CD14-positive monocyte (primary cell): Measurements from ENCODE around the gene TRAPPC4. TPM values are rescaled to one million over a fixed set of nuclear protein-coding genes. Genes with fewer than 3 reads are reported as not detected.

Source experiments
- DNase-seq, 3 donors: peaks; one replicate each; pipeline ENCODE4 v3.0.0-alpha.2; 2011 to 2022
- H2AFZ ChIP-seq: 2 replicates; pipeline ENCODE4 v1.6.0; 2012; ENCODE audit warnings: mild to moderate bottlenecking, low read depth, low read length, inconsistent platforms; ENCODE audit not compliant: insufficient read depth, poor library complexity, severe bottlenecking
- H3K27ac ChIP-seq, 2 donors: 1 replicate in 1 of 2; 2 replicates in 1 of 2; pipeline ENCODE4 v1.5.1; 2012 to 2013; ENCODE audit warnings: low read length in 2 of 2, control low read depth in 1 of 2, inconsistent platforms in 1 of 2, low read depth in 1 of 2, mild to moderate bottlenecking in 1 of 2
- H3K27me3 ChIP-seq, 2 donors: one replicate each; pipeline versions ENCODE4 v1.6.0 to v1.6.1; 2011 to 2013; ENCODE audit warnings: low read length in 2 of 2; ENCODE audit not compliant: control insufficient read depth in 2 of 2, insufficient read depth in 2 of 2
- H3K36me3 ChIP-seq, 2 donors: replicated peaks in 1 of 2; 1 replicate in 1 of 2; 2 replicates in 1 of 2; pipeline versions ENCODE4 v1.5.1 to v1.6.1; 2012 to 2013; ENCODE audit warnings: low read length in 2 of 2, control low read depth in 1 of 2, inconsistent platforms in 1 of 2, mild to moderate bottlenecking in 1 of 2; ENCODE audit not compliant: insufficient read depth in 2 of 2, control insufficient read depth in 1 of 2
- H3K4me1 ChIP-seq, 2 donors: 1 replicate in 1 of 2; 2 replicates in 1 of 2; pipeline versions ENCODE4 v1.5.1 to v1.6.1; 2012 to 2013; ENCODE audit warnings: low read length in 2 of 2, control low read depth in 1 of 2, inconsistent platforms in 1 of 2, mild to moderate bottlenecking in 1 of 2, moderate library complexity in 1 of 2; ENCODE audit not compliant: insufficient read depth in 2 of 2, control insufficient read depth in 1 of 2
- H3K4me2 ChIP-seq: replicated peaks from 2 replicates; pipeline ENCODE3; 2012; ENCODE audit warnings: low read length, moderate library complexity, mild to moderate bottlenecking; ENCODE audit not compliant: poor library complexity, severe bottlenecking; ENCODE audit errors: extremely low read depth
- H3K4me3 ChIP-seq, 3 experiments: fragments of 200-600 bp in 1 of 3; sonication (generic) in 1 of 3; replicated peaks in 1 of 3; 1 replicate in 2 of 3; 2 replicates in 1 of 3; pipeline ENCODE4 v1.5.1; 2011 to 2013; ENCODE audit warnings: low read length in 3 of 3, mild to moderate bottlenecking in 3 of 3, control low read depth in 2 of 3, low read depth in 2 of 3, inconsistent platforms in 1 of 3, moderate library complexity in 1 of 3
- H3K79me2 ChIP-seq: 2 replicates; pipeline ENCODE4 v1.6.0; 2012; ENCODE audit warnings: mild to moderate bottlenecking, control low read depth, inconsistent platforms, low read length, moderate library complexity; ENCODE audit not compliant: insufficient read depth
- H3K9ac ChIP-seq: 2 replicates; pipeline ENCODE4 v1.6.0; 2017; ENCODE audit warnings: low read length, mild to moderate bottlenecking; ENCODE audit not compliant: insufficient read depth, poor library complexity, severe bottlenecking
- H3K9me3 ChIP-seq, 2 donors: replicated peaks in 1 of 2; 1 replicate in 1 of 2; 2 replicates in 1 of 2; pipeline versions ENCODE4 v1.5.1 to v1.6.1; 2012 to 2013; ENCODE audit warnings: low read length in 2 of 2, control low read depth in 1 of 2; ENCODE audit not compliant: control insufficient read depth in 1 of 2, insufficient read depth in 1 of 2
- H4K20me1 ChIP-seq: 2 replicates; pipeline ENCODE4 v1.6.0; 2012; ENCODE audit warnings: mild to moderate bottlenecking, low read length, control low read depth, moderate library complexity; ENCODE audit not compliant: insufficient read depth
- H3K27ac Mint-ChIP-seq, 7 donors: one replicate each; pipeline ENCODE4 v1.8.0; 2020; ENCODE audit warnings: mild to moderate bottlenecking in 7 of 7, mixed read lengths in 7 of 7, moderate library complexity in 6 of 7, inconsistent platforms in 2 of 7
- H3K27me3 Mint-ChIP-seq, 3 donors: one replicate each; pipeline ENCODE4 v1.8.0; 2021 to 2022; ENCODE audit warnings: low read depth in 3 of 3, mild to moderate bottlenecking in 3 of 3, mixed read lengths in 3 of 3, moderate library complexity in 3 of 3, inconsistent platforms in 1 of 3
- H3K36me3 Mint-ChIP-seq, 2 donors: one replicate each; pipeline ENCODE4 v1.8.0; 2020; ENCODE audit warnings: mixed read lengths in 2 of 2, inconsistent platforms in 1 of 2, mild to moderate bottlenecking in 1 of 2
- H3K4me1 Mint-ChIP-seq: one replicate; pipeline ENCODE4 v1.8.0; 2020; ENCODE audit warnings: mild to moderate bottlenecking, mixed read lengths
- H3K4me3 Mint-ChIP-seq, 2 donors: one replicate each; pipeline ENCODE4 v1.8.0; 2020; ENCODE audit warnings: mild to moderate bottlenecking in 2 of 2, mixed read lengths in 2 of 2, moderate library complexity in 1 of 2
- H3K9me3 Mint-ChIP-seq, 7 donors: one replicate each; pipeline ENCODE4 v1.8.0; 2020 to 2022; ENCODE audit warnings: mixed read lengths in 7 of 7, mild to moderate bottlenecking in 6 of 7, moderate library complexity in 6 of 7, inconsistent platforms in 2 of 7
- WGBS: methylation state at CpG from one replicate; pipeline ENCODE4 v1.1.5; 2013; ENCODE audit warnings: missing lambda C conversion rate; ENCODE audit not compliant: insufficient coverage; 5-methylcytosine and 5-hydroxymethylcytosine counted together
- intact Hi-C, 2 donors: fragments of 100-400 bp; cut with micrococcal nuclease; formaldehyde crosslinking; loops; one replicate each; pipeline versions ENCODE4 v1.15.0 to v1.15.1; 2023
- polyA plus RNA-seq, 3 donors: library from polyadenylated mRNA; depleted of rRNA in 1 of 3; unstranded in 2 of 3; stranded (reverse) in 1 of 3; fragments of 300-500 nt in 2 of 3; fragments of >200 nt in 1 of 3; fragmentation: Illumina TruSeq in 2 of 3; gene quantifications; 1 replicate in 2 of 3; 2 replicates in 1 of 3; pipeline ENCODE4 v1.2.3, GENCODE V29; 2012 to 2021
- TF ChIP-seq, protein P1 (sequence below): fragments of 200-600 bp; IDR thresholded peaks from one replicate; pipeline ENCODE4 v1.8.0; 2022; ENCODE audit warnings: antibody characterized with exemption, mild to moderate bottlenecking

The TRAPPC4 gene
- polyA plus RNA-seq, 3 donors = 46.9 to 54.5 (median 50.0) TPM

- peaks cover 0 to 5% (median 0%) of the 10 kb centered on the region in 3 donors for H3K27me3 Mint-ChIP-seq
- no peak overlapping the region for H3K27ac Mint-ChIP-seq
- no CpG with 5 or more reads among the region's 4 CpGs for WGBS
Measured at GRCh38 chr11:119041821-119042514, 23.4 kb downstream of the TRAPPC4 start.

DNA sequence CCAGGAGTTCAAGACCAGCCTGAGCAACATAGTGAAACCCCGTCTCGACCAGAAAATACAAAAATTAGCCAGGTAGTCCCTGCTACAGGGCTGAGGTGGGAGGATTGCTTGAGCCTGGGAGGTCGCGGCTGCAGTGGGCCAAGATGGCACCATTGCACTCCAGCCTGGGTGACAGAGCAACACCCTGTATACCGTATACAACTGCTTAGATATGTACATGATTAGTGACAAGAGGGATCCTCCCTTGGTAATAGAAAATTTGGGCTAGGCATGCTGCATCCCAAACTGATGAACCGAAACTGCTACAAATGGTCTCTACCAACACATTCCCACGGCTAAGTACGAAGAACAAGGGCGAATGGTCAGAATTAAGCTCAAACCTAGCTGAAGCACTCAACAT lies 24.4 kb downstream of the TRAPPC4 start:
- Histone ChIP-seq H2AFZ (no peak overlapping the region), H3K9me3 (no peaks in the 10 kb centered on the region), H3K4me3 (no peak overlapping the region), H3K4me1 (no peaks in the 10 kb centered on the region), H3K4me2 (no peak overlapping the region), H3K9ac (no peak overlapping the region), H4K20me1 (no peaks in the 10 kb centered on the region), H3K36me3 (peaks cover 19 to 38% of the 10 kb centered on the region in 2 donors), H3K27ac (no peak overlapping the region), H3K79me2 (no peaks in the 10 kb centered on the region), H3K27me3 (no peaks in the 10 kb centered on the region)
- Mint-ChIP-seq H3K36me3 (peaks cover 30 to 38% of the 10 kb centered on the region in 2 donors), H3K4me1 (peaks cover 11% of the 10 kb centered on the region), H3K4me3 (no peak overlapping the region), H3K9me3 (no peaks in the 10 kb centered on the region), H3K27ac (no peak overlapping the region), H3K27me3 (peaks cover 0 to 5% (median 0%) of the 10 kb centered on the region in 3 donors)
- WGBS = 100% methylated on average over 4 of the region's 9 CpGs
- TF ChIP-seq, protein P1, sequence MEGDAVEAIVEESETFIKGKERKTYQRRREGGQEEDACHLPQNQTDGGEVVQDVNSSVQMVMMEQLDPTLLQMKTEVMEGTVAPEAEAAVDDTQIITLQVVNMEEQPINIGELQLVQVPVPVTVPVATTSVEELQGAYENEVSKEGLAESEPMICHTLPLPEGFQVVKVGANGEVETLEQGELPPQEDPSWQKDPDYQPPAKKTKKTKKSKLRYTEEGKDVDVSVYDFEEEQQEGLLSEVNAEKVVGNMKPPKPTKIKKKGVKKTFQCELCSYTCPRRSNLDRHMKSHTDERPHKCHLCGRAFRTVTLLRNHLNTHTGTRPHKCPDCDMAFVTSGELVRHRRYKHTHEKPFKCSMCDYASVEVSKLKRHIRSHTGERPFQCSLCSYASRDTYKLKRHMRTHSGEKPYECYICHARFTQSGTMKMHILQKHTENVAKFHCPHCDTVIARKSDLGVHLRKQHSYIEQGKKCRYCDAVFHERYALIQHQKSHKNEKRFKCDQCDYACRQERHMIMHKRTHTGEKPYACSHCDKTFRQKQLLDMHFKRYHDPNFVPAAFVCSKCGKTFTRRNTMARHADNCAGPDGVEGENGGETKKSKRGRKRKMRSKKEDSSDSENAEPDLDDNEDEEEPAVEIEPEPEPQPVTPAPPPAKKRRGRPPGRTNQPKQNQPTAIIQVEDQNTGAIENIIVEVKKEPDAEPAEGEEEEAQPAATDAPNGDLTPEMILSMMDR = no peak
- intact Hi-C loops = no loop called here
- no peak for DNase-seq

More at GRCh38 chr11:119041821-119042514, 23.4 kb downstream of the TRAPPC4 start:
- no peak overlapping the region for H3K4me2 ChIP-seq
- no peak overlapping the region for H2AFZ ChIP-seq
- no peak for DNase-seq
- no peak overlapping the region for H3K9ac ChIP-seq
- H3K27me3 ChIP-seq = no peaks in the 10 kb centered on the region
- Mint-ChIP-seq H3K36me3 (peaks cover 21 to 29% of the 10 kb centered on the region in 2 donors), H3K4me1 (peaks cover 11% of the 10 kb centered on the region), H3K4me3 (no peak overlapping the region), H3K9me3 (no peaks in the 10 kb centered on the region)
- H3K79me2 ChIP-seq = no peaks in the 10 kb centered on the region
- no peak overlapping the region for H3K4me3 ChIP-seq
- peaks cover 10 to 28% of the 10 kb centered on the region in 2 donors for H3K36me3 ChIP-seq
- H3K9me3 ChIP-seq = no peaks in the 10 kb centered on the region
- no peaks in the 10 kb centered on the region for H3K4me1 ChIP-seq
- H3K27ac ChIP-seq = no peak overlapping the region
- intact Hi-C loops = no loop called here
- H4K20me1 ChIP-seq = no peaks in the 10 kb centered on the region
- TF ChIP-seq, protein P1 = no peak
